AG10803 (cell line): ENCODE measurements around the gene RANBP6.

ENCODE experiments used
- DNase-seq: peaks from one replicate; pipeline ENCODE4 v3.0.0; 2010; ENCODE audit warnings: low read depth
- H3K4me3 ChIP-seq: 2 replicates; pipeline ENCODE4 v1.5.1; 2011; ENCODE audit warnings: mild to moderate bottlenecking, low read length, control low read depth
- CTCF ChIP-seq: conservative IDR thresholded peaks from 2 replicates; pipeline ENCODE4 v1.5.1; 2011; ENCODE audit warnings: mild to moderate bottlenecking, low read length, control low read depth, inconsistent platforms

The RANBP6 gene

GRCh38 chr9:6006749-6007057 is 8.7 kb downstream of the RANBP6 start:
- no peak for TF ChIP-seq CTCF
- H3K4me3 ChIP-seq: peak overlapping the region; percentile 83
- DNase-seq: peak; percentile 66

- TF ChIP-seq CTCF: no peak
- DNase-seq: no peak
- no peak overlapping the region for H3K4me3 ChIP-seq
Observed at GRCh38 chr9:6000955-6001354, 14.5 kb downstream of the RANBP6 start.

GRCh38 chr9:5999443-6000101 is 15.9 kb downstream of the RANBP6 start:
- DNase-seq: no peak
- no peak for TF ChIP-seq CTCF
- no peak overlapping the region for H3K4me3 ChIP-seq

- TF ChIP-seq CTCF: no peak
- no peak overlapping the region for H3K4me3 ChIP-seq
- no peak for DNase-seq
Observed at GRCh38 chr9:5994493-5994892, 20.9 kb downstream of the RANBP6 start.

DNA sequence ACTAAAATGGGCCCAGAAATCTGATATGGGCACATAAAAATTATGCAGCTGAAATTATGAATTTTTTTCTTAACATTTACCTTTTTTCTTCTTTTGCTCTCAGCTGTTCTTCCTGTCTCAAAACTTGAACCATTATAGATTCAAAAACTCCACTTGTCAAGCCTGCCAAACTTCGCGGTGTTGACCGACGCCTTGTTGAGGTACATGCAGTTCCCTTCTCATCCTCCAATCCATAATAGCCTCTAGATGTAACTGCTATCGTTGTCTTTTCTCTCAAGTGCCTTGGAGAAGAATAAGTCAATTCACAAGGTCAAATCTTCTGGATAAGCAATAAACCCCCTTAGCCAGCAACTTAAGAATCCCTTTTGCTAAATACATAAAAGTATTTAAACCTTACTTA is 27.2 kb downstream of the RANBP6 start:
- DNase-seq: no peak
- no peak overlapping the region for H3K4me3 ChIP-seq
- TF ChIP-seq CTCF: no peak

DNA sequence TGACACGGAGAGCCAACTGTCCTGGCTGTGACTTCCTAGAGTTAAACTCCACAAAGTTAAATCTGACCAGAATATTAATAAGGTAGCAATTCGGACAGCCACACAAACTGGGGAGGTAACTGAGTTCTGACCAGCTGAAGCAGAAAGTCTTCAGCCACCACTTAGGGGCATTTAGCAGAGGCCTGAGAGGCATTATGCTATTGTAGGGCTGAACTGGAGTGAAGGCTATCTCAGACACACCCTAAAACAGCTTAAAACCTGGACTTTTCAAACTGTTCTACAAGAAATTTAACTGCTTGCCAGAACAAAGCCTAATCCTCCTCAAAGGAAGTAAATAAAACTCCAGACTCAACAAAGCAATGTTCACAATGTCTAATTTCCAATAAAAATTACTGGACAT is 32.4 kb downstream of the RANBP6 start:
- H3K4me3 ChIP-seq: no peak overlapping the region
- no peak for DNase-seq
- TF ChIP-seq CTCF: no peak

DNA sequence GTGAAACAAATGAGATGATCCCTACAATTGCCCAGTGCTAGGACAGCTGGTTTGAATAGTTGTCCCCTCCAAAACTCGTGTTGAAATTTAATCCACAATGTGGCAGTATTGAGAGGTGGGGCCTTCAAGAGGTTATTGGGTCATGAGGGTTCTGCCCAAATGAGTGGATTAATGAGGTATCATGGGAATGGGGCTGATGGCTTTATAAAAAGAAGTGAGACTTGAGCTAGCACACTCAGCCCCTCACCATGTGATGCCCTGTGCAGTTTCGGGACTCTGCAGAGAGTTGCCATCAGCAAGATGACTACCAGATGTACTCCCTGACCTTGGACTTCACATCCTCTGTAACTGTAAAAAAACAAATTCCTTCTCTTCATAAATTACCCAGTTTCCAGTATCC is 33.1 kb downstream of the RANBP6 start:
- H3K4me3 ChIP-seq: no peak overlapping the region

More for the DNA sequence above, 33.1 kb downstream of the RANBP6 start:
- TF ChIP-seq CTCF: no peak
- DNase-seq: no peak
